AG04450 (cell line): ENCODE results near the gene PRR16. TPM values are rescaled to one million over a fixed set of nuclear protein-coding genes. Genes with fewer than 3 reads are reported as not detected.

Source experiments
- CTCF ChIA-PET: fragments of 300-600, 350-600 bp; formaldehyde crosslinking; extraction: SDS; loops from one replicate; lab custom pipeline; 2022; ENCODE audit warnings: antibody characterized with exemption, inconsistent platforms; lab: Charles Lee
- POLR2A ChIA-PET: fragments of 350-600 bp; formaldehyde crosslinking; extraction: SDS; loops from one replicate; lab custom pipeline; 2021; ENCODE audit warnings: antibody characterized with exemption, inconsistent platforms; lab: Yijun Ruan, JAX
- DNase-seq: peaks from one replicate; pipeline ENCODE4 v3.0.0-alpha.2; 2011; ENCODE audit warnings: low read depth, low spot score
- H3K27ac ChIP-seq: one replicate; pipeline ENCODE4 v1.5.1; 2012; ENCODE audit warnings: low read depth, low read length, control low read depth
- H3K27me3 ChIP-seq: one replicate; pipeline ENCODE4 v1.6.0; 2012; ENCODE audit warnings: low read length; ENCODE audit not compliant: control insufficient read depth, insufficient read depth
- H3K4me3 ChIP-seq: 2 replicates; pipeline ENCODE4 v1.5.1; 2011; ENCODE audit warnings: mild to moderate bottlenecking, low read depth, low read length, control low read depth
- H3K9me3 ChIP-seq: 2 replicates; pipeline ENCODE4 v1.5.1; 2012; ENCODE audit warnings: low read length; ENCODE audit not compliant: control insufficient read depth, insufficient read depth
- polyA plus RNA-seq: library from polyadenylated mRNA; depleted of rRNA; stranded (reverse); fragments of >200 nt; gene quantifications from 2 replicates; pipeline ENCODE4 v1.2.3, GENCODE V29; 2011
- TF ChIP-seq, protein P1 (sequence below): IDR thresholded peaks from 2 replicates; pipeline ENCODE4 v1.5.1; 2011; ENCODE audit warnings: low read depth, low read length, control low read depth, inconsistent platforms

Gene PRR16
- polyA plus RNA-seq, 1 experiment: 26.8 TPM

DNA sequence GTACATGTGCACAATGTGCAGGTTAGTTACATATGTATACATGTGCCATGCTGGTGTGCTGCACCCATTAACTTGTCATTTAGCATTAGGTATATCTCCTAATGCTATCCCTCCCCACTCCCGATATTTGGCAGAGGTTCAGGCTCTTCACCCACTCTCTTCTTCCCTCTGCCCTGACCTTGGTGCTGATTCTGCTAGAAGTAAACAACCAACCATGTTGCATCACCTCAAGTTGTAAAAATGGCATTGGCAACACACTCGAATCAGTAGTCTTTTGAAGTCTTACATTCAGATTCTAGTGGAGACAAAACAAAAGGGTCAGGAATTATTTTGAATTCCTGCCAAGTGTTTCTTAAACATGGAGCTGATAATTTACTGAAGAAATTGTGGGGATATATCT is 40.0 kb downstream of the PRR16 start:
- ChIA-PET CTCF (no interaction called here), POLR2A (no interaction called here)
- Histone ChIP-seq H3K9me3 (no peaks in the 10 kb centered on the region), H3K27ac (no peak overlapping the region), H3K27me3 (no peaks in the 10 kb centered on the region), H3K4me3 (no peak overlapping the region)
- no peak for DNase-seq
- TF ChIP-seq, protein P1, sequence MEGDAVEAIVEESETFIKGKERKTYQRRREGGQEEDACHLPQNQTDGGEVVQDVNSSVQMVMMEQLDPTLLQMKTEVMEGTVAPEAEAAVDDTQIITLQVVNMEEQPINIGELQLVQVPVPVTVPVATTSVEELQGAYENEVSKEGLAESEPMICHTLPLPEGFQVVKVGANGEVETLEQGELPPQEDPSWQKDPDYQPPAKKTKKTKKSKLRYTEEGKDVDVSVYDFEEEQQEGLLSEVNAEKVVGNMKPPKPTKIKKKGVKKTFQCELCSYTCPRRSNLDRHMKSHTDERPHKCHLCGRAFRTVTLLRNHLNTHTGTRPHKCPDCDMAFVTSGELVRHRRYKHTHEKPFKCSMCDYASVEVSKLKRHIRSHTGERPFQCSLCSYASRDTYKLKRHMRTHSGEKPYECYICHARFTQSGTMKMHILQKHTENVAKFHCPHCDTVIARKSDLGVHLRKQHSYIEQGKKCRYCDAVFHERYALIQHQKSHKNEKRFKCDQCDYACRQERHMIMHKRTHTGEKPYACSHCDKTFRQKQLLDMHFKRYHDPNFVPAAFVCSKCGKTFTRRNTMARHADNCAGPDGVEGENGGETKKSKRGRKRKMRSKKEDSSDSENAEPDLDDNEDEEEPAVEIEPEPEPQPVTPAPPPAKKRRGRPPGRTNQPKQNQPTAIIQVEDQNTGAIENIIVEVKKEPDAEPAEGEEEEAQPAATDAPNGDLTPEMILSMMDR: no peak

DNA sequence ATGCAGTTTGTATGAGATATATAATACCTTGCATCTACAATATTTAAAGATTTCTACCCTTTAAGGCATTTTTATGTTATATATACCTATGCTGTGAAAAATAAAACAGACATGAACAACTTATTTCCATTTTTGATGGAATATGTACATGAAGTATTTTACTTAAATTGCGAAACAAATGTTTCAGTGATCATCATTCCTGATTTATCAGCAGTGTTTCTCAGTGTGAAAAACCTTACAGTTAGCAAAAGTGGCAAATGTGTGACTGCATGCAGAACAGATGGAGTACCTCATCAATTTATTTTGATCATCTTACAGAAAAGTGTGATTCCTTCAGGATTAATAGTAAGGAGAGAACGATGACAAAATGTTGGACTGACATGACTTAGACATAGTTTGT is 43.1 kb downstream of the PRR16 start:
- TF ChIP-seq, protein P1: no peak
- H3K4me3 ChIP-seq: no peak overlapping the region
- no peaks in the 10 kb centered on the region for H3K27me3 ChIP-seq
- H3K9me3 ChIP-seq: no peaks in the 10 kb centered on the region
- H3K27ac ChIP-seq: no peak overlapping the region
- POLR2A ChIA-PET: no interaction called here
- CTCF ChIA-PET: no interaction called here
- no peak for DNase-seq

DNA sequence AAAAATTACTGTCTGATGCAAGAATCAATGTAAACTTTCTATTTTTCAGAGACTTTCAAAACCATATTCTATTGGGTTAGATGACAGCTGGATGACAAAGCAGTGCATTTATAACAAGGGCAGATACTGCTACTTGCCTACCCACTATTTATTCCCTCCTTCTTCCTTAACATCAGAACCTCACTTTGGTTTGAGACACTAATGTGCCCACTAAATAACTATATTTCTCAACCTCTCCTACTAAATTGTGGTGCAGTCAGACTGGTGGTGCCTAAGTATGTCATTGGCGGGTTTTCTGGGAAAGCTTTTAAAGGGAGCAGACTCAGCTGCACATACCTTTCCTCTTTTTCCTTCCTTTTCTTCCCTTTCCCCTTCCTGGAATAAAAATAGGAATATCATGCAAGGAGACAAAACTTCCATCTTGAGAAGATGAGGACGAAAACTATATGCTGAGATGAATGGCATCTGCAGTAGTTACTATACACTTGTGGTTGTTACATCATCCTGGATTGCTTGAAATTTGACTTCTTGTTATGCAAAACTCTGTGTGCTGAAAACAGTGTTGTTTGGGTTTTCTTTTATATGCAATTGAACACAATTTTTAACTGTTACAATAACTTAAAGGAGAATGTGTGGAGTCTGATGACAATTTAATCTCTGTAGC is 43.8 kb downstream of the PRR16 start:
- ChIA-PET CTCF (no interaction called here), POLR2A (no interaction called here)
- Histone ChIP-seq H3K4me3 (no peak overlapping the region), H3K9me3 (no peaks in the 10 kb centered on the region), H3K27me3 (no peaks in the 10 kb centered on the region), H3K27ac (no peak overlapping the region)
- DNase-seq: no peak
- TF ChIP-seq, protein P1: no peak

DNA sequence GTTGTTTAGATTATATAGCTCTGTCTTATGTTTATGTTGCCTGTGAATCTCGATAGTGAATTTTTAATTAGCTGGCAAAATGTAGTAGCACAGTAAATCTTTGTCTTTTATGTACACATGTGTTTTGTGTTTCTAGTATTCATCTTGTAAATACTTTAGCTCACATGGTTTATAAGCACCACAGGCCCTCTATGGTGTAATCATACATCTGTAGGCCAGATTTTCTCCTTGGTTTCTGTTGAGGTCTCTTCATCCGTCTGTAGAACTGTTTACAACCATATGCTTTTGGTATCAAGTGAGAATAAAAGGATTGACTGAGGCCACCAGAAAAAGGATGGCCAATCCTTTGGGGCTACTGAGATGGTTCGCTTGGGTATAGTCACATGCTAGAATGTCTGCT is 45.0 kb downstream of the PRR16 start:
- TF ChIP-seq, protein P1: no peak
- no peak overlapping the region for H3K4me3 ChIP-seq
- CTCF ChIA-PET: no interaction called here
- no peaks in the 10 kb centered on the region for H3K27me3 ChIP-seq
- peak; percentile 38 for DNase-seq
- H3K9me3 ChIP-seq: no peaks in the 10 kb centered on the region
- H3K27ac ChIP-seq: no peak overlapping the region
- POLR2A ChIA-PET: no interaction called here

DNA sequence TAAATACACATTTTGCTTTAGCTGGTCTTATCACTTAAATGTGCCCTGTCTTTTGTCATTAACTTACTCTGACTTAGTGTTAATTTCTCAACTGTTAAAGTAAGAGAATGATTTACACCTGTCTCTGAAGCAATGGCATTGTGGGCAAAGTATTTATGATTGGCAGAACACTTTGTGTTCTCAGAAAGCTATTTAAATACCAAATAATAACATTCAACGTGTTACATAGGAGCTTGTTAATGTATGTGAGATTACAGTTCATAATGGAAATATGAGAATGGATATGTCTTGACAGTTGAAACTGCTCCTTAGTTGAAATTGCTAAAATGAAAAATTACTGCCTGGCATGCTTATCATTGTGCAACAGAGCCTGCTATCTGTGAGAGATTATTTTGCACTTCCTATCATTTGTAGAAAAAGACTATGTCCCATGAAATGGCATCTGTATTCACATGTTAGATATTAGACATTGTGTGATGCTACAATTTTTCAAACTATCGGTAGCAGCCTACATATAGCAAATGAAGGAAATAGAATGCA is 46.1 kb downstream of the PRR16 start:
- no peak overlapping the region for H3K27ac ChIP-seq
- H3K9me3 ChIP-seq: no peaks in the 10 kb centered on the region
- no peak for DNase-seq
- ChIA-PET CTCF (interaction anchor here (1.0 kb wide), 1 partner anchor 47 kb away, joined by 6 read pairs; no protein-coding TSS in a partner anchor), POLR2A (no interaction called here)
- H3K4me3 ChIP-seq: no peak overlapping the region
- TF ChIP-seq, protein P1: no peak
- H3K27me3 ChIP-seq: no peaks in the 10 kb centered on the region
